GM18526 (cell line): ENCODE data around the gene METRN.

Experiments used
- POLR2A ChIP-seq: IDR thresholded peaks from 3 replicates; pipeline ENCODE4 v1.6.1; 2011; ENCODE audit not compliant: insufficient read length; ENCODE audit errors: extremely low read depth

METRN gene

DNA sequence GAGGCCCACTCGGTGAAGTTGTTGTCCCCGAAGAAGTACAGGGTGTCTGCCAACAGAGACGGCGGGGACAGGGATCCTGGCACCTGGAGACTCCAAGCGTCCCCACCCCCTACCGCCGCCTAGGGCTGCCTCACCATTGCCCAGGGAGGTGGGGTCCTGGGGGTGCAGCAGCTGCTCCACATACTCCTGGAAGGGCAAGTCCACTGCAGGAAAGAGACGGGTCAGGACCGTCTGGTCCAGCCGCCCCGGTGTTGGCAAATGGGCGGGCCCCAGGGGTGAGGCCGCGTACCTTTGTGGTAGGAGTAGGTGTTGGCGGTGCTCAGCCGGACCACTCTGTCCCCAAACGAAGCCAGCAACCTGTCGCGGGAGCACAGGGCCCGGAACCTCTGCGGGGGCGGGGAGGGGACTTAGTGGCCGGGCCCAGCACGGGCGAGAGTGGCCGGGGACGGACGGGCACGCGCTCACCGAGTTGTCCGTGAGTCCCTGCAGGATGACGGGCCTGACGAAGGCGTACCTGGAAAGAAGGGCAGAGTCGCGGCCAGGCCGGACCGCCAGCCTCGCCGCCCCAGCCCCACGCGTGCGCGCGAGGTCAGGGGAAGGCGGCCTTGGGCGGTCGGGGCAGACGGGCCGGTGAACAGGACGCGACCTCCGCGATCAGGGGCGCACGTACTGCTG, 31.4 kb upstream of the METRN start:
- no peak for TF ChIP-seq POLR2A

DNA sequence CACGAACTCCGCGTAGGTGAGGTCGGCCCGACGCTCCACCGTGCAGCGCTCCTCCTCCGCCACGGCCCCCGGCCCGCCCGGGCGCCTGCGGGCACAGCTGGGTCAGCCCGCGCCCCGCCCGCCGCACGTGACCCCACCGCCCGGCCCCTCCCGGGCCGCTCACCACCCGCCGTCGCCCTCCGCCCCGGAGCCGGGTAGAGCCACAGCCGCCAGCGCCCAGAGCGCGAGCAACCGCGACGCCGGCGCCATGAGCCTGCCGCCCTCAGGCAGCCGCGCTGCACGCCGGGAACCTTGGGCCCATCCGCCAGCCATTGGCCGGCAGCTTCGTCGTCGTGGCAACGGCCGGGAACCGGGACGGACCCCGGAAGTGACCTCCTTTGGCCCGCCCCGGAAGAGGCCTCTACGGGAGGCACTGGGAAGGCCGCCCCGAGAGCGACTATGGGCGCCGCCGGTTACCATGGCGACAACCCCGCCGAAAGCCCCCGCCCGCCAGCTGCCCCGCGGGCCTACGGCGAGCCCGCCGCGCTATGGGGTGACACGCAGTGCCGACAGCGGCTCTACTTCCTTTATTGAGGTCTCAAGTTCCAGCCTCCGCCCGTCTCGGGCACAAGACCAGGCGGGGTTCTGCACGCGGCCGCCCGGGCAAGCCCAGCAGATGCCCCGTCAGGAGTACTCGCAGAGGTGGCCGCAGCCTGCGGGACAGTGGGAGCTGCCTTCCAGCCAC, 30.7 kb upstream of the METRN start, which contains the start of gene JMJD8:
TSS of gene JMJD8 (minus strand) at position 264 of the 724 bp plus-strand sequence. CDS start at position 249, 15 bp downstream.
- peak; percentile 90 for TF ChIP-seq POLR2A

DNA sequence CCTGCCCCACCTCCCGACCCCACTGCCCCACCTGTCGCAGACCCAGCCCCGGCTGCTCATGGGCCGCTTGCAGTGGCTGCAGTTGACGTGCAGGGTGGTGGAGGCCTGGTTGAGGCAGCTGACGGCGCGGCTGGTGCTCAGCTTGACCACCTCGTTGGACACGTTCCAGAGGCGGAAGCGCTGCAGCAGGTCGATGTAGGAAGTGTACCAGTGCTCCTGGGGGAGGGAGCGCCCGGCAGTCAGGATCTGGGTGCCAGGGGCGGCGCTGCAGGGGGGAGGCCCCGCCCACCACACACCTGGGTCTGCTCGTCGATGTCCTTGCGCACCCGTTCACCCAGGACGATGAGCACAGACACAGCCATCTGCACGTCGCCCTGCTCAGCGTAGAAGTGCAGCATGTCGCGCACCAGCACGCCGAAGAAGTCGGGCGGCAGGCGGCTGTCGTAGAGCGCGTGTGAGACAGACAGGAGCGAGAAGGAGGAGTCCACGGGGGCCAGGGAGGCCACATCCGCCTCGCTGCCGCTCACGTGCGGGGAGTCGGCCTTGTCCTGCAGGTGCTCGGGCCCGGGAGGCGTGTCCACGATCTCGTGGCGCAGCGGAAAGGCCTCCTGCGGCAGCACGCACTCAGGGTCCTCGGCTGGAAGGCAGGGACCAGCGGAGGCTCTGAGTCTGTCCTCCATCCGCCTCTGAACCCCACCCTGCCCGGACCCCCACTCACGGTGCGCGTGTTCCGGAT, 29.8 kb upstream of the METRN start:
- TF ChIP-seq POLR2A = no peak

DNA sequence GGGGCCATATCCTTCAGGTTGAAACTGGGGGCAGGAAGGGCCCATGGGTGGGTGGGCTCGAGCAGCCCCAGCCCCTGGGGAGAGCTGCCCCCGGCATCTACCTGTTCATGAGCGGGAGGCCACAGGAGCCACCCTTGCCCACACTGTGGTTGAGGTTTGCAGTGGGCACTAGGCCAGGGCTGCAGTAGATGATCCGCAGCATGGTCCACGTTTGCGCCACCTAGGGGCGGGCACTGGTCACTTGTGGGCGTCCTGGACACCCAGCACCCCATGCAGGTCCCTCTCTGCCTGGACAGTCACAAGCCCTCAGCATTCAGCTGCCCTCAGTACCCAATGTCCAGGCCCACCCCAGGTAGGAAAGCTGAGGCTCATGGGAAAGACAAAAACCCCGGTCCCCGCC, 29.0 kb upstream of the METRN start:
- no peak for TF ChIP-seq POLR2A

DNA sequence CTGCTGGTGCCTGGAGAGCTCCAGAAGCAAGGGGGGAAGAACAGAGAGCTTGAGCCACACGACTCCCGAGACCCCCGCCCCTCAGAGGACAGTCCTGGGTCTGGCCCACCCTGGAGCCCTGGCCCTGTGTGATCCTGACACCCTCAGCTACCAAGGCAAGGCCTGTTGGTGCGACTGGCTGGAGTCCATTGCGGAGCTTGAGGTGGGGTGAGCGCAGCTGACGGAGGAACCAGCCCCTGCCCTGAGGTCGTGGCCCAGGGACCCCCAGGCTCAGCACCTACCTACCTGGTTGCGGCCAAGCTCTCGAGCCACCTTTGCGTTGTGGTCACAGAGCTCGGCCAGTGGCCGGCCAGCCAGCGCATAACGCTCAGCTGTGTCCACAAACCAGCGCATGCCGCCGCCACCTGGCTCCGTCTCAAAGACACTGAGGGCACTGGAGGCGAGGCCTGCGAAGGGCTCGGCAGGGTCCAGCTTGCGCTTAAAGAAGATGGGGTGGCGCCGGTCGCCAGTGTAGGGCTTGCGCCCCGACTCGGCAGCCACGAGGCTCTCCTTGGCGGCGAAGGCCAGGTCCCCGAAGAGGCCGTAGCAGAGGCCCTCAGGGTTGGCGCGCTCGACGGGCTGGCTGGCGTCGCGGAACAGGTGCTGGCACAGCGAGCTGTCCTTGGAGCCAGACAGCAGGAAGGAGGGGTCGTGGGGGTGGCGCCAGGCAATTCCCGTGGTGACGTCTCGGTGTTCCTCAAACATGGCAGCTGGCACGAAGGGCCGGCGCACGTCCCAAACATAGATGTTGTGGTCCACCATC, 28.3 kb upstream of the METRN start:
- no peak for TF ChIP-seq POLR2A

DNA sequence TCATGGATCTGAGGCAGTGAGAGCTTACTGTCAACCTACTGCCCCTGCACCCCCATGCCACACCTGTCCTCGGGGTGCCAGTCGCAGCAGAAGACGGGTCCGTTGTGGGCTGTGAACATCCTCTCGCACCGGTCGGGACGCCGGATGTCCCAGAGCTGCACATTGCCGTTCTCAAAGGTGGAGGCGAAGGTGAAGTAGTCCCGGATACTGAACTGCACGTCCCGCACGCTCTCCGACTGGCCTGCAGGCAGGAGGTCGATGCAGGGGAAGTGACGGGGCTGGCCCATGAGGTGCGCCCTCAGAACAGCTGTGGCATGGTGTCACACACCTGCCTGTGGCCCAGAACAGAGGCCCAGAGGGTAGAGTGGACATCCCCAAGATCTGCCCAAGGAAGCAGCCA, 27.4 kb upstream of the METRN start:
- TF ChIP-seq POLR2A = no peak

DNA sequence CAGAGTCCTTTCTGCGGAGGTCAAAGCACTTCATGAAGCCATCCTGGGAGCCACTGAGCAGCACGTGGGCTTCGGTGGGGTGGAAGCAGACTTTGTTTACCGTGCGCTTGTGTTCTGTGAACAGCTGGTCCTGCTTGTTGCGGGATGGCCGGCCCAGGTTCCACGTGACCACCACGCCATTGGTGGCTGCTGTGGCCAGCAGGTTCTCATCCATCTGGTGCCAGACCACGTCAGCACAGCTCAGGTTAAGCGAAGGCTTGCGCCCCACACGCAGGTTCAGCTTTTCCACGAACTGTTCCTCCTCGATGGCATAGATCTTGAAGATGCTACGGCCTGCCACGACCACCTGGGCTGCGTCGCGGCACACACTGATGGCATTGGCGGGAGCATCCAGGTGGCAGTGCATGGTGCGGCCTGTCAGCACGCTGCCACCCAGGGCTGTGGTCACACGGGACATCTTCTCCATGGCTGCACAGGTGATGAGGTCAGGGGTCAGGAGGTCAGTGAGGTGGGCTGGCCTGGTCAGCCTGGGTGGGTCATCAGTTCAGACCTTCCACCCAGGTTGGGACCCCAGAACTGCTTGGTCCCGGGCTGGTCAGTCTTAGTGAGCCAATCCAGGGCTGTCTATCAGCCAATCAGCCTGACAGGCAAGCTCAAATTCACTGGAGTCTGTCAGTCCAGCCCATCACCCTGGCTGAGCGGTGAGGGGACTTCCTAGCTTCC, 25.6 kb upstream of the METRN start:
- TF ChIP-seq POLR2A = no peak

DNA sequence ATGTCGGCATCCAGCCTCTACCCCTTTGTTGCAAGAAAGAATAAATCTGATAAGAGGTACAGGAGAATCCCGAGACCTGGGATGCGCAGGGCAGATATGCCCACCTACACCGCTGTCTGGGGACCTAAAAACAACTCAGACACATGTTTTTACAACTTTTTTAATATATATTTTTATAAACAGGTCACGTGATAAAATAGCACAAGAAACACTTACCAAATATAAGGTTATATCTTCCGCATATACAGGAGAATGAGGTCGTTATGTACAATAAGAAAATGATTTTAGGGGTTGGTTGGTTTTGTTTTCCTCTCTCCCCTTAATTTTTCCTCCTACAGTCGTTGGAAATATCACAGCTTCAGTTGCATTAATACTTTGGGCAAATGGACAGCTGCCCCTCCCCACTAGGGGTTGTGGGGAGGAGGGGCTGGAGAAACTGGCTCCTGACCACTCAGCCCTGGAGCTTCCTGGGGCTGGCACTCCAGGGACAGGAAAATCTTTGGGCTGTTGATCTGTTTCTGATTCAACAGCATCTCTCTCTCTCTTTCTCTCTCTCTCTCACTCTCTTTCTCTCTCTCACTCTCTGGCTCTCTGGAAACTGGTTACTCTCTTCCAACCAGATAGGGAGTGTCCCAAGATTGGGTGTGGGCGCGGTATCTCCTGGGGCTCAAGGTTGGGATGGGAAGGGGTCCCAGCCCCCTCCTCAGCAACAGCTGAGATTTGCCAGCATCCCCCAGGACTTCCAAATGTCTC, 22.4 kb upstream of the METRN start:
- TF ChIP-seq POLR2A = no peak

DNA sequence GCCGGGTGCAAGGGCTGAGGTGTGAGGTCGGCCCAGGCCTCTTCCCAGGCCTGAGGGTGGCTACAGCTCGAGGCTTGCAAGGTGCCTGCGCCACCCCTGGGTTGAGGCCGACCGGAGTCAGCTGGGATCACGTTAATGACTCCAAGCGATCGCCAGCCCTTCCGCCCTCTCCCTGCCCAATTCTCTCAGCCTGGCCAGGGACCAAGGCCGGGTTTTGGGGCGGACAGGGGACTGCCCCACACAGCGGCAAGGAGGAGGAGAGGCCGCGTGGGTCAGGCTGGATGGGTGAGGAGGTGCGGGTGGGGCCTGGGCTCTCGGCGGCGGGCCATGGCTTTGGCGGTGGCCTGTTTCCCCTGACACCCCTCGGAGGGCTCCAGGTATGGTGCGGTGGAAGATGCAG, 21.6 kb upstream of the METRN start:
- no peak for TF ChIP-seq POLR2A

DNA sequence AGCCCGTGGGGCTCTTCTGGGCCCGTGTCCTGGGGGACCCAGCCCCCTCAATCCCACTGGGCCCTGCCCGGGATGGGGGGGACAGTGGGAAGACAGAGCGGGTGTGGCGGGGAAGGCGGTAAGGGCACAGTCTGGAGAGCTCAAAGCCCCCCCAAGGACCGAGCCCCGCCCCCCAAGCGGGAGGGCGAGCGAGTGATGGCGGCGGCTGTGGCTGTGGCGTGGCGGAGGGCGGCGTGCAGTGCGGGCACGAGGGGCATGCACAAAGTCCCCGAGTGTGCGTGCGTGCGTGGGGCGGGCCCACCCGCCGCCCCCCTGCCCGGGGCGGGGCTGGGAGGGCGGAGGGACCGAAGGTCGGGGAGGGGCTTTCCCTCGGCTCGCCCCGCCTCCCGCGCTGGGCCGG, 21.2 kb upstream of the METRN start:
- no peak for TF ChIP-seq POLR2A

DNA sequence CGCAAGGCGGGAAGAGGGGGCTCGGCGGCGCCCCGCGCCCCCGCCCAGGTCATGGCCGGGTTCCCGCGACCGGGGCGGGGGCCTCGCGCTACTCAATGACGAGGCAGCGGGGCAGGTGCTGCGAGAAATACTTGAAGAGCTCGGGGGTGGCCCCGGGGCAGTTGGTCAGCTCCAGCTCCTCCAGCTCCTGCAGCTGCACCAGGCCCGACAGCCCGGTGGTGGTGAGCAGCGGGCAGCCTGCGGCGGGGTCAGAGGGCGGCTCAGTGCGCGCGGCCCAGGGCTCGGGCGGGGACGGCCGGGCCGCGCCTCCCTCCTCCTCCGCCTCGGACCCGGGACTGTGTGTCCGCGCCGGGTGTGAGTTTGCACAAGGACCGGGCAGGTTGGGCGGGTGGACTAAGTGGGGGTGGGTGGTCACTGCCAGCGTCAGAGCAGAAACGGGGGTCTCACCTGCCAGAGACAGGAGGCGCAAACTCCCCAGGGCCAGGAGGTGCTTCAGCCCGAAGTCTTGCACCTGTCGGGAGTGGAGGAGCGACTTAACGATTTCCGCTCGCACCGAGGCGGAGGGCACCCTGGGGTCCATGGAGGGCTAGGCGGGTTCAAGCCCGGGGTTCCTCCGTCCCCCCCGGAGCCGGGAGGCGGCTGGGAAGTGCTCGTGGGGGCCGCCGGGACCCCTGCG, 20.6 kb upstream of the METRN start:
- no peak for TF ChIP-seq POLR2A

DNA sequence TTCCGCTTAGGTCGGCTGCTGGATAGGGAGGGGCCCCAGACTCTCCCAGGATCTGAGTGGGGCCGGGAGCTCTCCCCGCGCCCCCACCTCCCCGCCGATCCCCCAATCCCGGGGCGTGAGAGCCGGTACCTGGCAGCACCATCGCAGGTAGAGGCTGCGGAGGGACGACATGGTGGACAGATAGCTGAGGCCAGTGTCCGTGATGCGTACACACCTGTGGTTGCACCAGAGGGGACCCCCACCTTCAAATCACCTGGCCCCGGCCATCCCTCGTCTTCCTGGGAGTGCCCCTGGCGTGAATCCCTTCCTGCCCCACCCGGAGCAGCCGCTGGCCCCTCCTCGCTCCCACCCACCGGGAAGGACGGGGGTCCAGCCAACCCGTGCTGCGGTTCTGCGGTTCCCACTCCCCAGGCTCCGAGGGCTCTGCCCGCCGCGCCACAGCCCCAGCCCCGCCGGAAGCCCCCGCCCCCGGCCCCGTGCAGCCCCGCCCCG, 20.0 kb upstream of the METRN start:
- TF ChIP-seq POLR2A = no peak
